Tibial artery (tissue), 4 donors: Measurements from ENCODE around the gene SLC45A1.

ENCODE experiments used
- DNase-seq, 2 donors: peaks; one replicate each; pipeline ENCODE4 v3.0.0-alpha.2; 2019
- H3K27ac ChIP-seq, 2 donors: fragments of 200-600 bp; sonication (generic) in 1 of 2; 1 replicate in 1 of 2; 2 replicates in 1 of 2; pipeline ENCODE4 v1.5.1; 2018 to 2019; ENCODE audit warnings: mild to moderate bottlenecking in 1 of 2
- H3K27me3 ChIP-seq, 2 donors: fragments of 200-600 bp; sonication (generic) in 1 of 2; one replicate each; pipeline versions ENCODE4 v1.5.1 to v1.6.0; 2016 to 2019
- H3K36me3 ChIP-seq, 3 donors: fragments of 200-600 bp; sonication (generic) in 2 of 3; one replicate each; pipeline ENCODE4 v1.5.1; 2016 to 2019; ENCODE audit warnings: mild to moderate bottlenecking in 2 of 3
- H3K4me1 ChIP-seq, 4 donors: fragments of 200-600 bp; sonication (generic) in 2 of 4; 1 replicate in 3 of 4; 2 replicates in 1 of 4; pipeline ENCODE4 v1.5.1; 2016 to 2019
- H3K4me3 ChIP-seq, 2 donors: fragments of 200-600 bp; sonication (generic) in 1 of 2; 1 replicate in 1 of 2; 2 replicates in 1 of 2; pipeline ENCODE4 v1.5.1; 2018 to 2019; ENCODE audit warnings: mild to moderate bottlenecking in 2 of 2
- H3K9me3 ChIP-seq, 3 donors: fragments of 200-600 bp; sonication (generic) in 1 of 3; one replicate each; pipeline ENCODE4 v1.5.1; 2016 to 2019
- intact Hi-C: fragments of 100-400 bp; cut with DNase I; formaldehyde crosslinking; loops from one replicate; pipeline ENCODE4 v1.15.0; 2023; ENCODE audit warnings: low total_unique reads
- TF ChIP-seq, protein P1 (sequence below), 2 experiments: fragments of 200-600 bp in 1 of 2; fragments of 450-650 bp in 1 of 2; IDR thresholded peaks; one replicate each; pipeline ENCODE4 v1.5.1; 2017 to 2019; ENCODE audit warnings: antibody characterized with exemption in 2 of 2, mild to moderate bottlenecking in 1 of 2, moderate library complexity in 1 of 2

The SLC45A1 gene

GRCh38 chr1:8389958-8390535 lies 72.1 kb downstream of the SLC45A1 start:
- Histone ChIP-seq H3K27me3 (no peaks in the 10 kb centered on the region), H3K27ac (no peak overlapping the region), H3K36me3 (peaks cover 0 to 16% (median 16%) of the 10 kb centered on the region in 3 donors), H3K4me1 (peaks cover 0 to 61% (median 25%) of the 10 kb centered on the region in 4 donors), H3K9me3 (no peaks in the 10 kb centered on the region), H3K4me3 (no peak overlapping the region)
- TF ChIP-seq, protein P1, sequence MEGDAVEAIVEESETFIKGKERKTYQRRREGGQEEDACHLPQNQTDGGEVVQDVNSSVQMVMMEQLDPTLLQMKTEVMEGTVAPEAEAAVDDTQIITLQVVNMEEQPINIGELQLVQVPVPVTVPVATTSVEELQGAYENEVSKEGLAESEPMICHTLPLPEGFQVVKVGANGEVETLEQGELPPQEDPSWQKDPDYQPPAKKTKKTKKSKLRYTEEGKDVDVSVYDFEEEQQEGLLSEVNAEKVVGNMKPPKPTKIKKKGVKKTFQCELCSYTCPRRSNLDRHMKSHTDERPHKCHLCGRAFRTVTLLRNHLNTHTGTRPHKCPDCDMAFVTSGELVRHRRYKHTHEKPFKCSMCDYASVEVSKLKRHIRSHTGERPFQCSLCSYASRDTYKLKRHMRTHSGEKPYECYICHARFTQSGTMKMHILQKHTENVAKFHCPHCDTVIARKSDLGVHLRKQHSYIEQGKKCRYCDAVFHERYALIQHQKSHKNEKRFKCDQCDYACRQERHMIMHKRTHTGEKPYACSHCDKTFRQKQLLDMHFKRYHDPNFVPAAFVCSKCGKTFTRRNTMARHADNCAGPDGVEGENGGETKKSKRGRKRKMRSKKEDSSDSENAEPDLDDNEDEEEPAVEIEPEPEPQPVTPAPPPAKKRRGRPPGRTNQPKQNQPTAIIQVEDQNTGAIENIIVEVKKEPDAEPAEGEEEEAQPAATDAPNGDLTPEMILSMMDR (IDR thresholded peaks at IDR 0.05), result no peak
- intact Hi-C loops, result no loop called here
- no peak for DNase-seq

DNA sequence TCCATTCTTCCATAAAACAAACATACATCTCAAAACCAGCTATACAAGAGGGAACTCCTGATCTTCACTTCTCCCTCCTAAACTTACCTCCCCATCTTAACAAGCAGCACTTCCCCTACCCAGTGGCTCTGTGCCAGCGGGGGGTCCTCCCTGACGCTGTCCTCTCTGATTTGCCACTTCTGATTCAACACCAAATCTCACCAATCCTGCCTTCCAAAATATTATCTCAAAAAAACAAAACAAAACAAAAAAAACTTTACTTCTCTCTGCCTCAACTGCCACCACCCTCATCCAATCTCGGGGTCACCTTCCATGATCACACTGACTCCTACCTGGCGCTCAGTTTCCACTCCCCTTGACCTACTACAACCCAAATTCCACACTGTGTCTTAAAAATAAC lies 72.8 kb downstream of the SLC45A1 start:
- Histone ChIP-seq H3K27ac (no peak overlapping the region), H3K36me3 (peaks cover 0 to 16% (median 16%) of the 10 kb centered on the region in 3 donors), H3K4me1 (peaks cover 0 to 62% (median 26%) of the 10 kb centered on the region in 4 donors), H3K4me3 (no peak overlapping the region), H3K9me3 (no peaks in the 10 kb centered on the region), H3K27me3 (no peaks in the 10 kb centered on the region)
- intact Hi-C loops, result no loop called here
- no peak for DNase-seq
- TF ChIP-seq, protein P1 (IDR thresholded peaks at IDR 0.05), result no peak

- Histone ChIP-seq H3K9me3 (no peaks in the 10 kb centered on the region), H3K4me3 (no peak overlapping the region), H3K27ac (no peak overlapping the region), H3K27me3 (no peaks in the 10 kb centered on the region), H3K36me3 (peaks cover 0 to 20% (median 16%) of the 10 kb centered on the region in 3 donors), H3K4me1 (peaks cover 0 to 69% (median 39%) of the 10 kb centered on the region in 4 donors)
- intact Hi-C loops, result no loop called here
- TF ChIP-seq, protein P1 (IDR thresholded peaks at IDR 0.05), result no peak
- DNase-seq, result no peak
These were observed 74.6 kb downstream of the SLC45A1 start for GRCh38 chr1:8392522-8392921.
